Neuronal stem cell (in vitro differentiated cells): ENCODE results near the gene CHRD.

Experiments
- DNase-seq: peaks from one replicate; pipeline ENCODE4 v3.0.0-alpha.2; 2013; ENCODE audit warnings: low spot score
- H2AFZ ChIP-seq: one replicate; pipeline ENCODE4 v1.6.1; 2013; ENCODE audit warnings: mild to moderate bottlenecking, low read length, inconsistent platforms
- H2AK5ac ChIP-seq: 2 replicates; pipeline ENCODE4 v1.6.1; 2013; ENCODE audit warnings: low read depth, mild to moderate bottlenecking, inconsistent platforms, low read length, moderate library complexity, mixed read lengths
- H2BK120ac ChIP-seq: 2 replicates; pipeline ENCODE4 v1.6.1; 2013; ENCODE audit warnings: low read depth, mild to moderate bottlenecking, inconsistent platforms, low read length, moderate library complexity, mixed read lengths
- H2BK12ac ChIP-seq: one replicate; pipeline ENCODE4 v1.6.1; 2013; ENCODE audit warnings: low read length, inconsistent platforms
- H2BK15ac ChIP-seq: 2 replicates; pipeline ENCODE4 v1.6.1; 2013; ENCODE audit warnings: mild to moderate bottlenecking, low read length, inconsistent platforms, mixed read lengths
- H2BK5ac ChIP-seq: one replicate; pipeline ENCODE4 v1.6.1; 2013; ENCODE audit warnings: inconsistent platforms, mild to moderate bottlenecking, low read length, moderate library complexity
- H3K14ac ChIP-seq: one replicate; pipeline ENCODE4 v1.6.1; 2013; ENCODE audit warnings: low read length, inconsistent platforms
- H3K18ac ChIP-seq: 2 replicates; pipeline ENCODE4 v1.6.1; 2013; ENCODE audit warnings: low read length, inconsistent platforms
- H3K23ac ChIP-seq: 2 replicates; pipeline ENCODE4 v1.6.1; 2013; ENCODE audit warnings: low read depth, mild to moderate bottlenecking, mixed read lengths, low read length, inconsistent platforms; ENCODE audit not compliant: poor library complexity
- H3K27ac ChIP-seq: replicated peaks from 3 replicates; pipeline ENCODE4 v1.5.1; 2013; ENCODE audit warnings: low read length, inconsistent platforms
- H3K27me3 ChIP-seq, 3 experiments: 2 replicates each; pipeline ENCODE4 v1.6.1; 2013; ENCODE audit warnings: low read length in 3 of 3, mild to moderate bottlenecking in 2 of 3, inconsistent platforms in 1 of 3, low read depth in 1 of 3, mixed read lengths in 1 of 3, moderate library complexity in 1 of 3; ENCODE audit not compliant: control insufficient read depth in 3 of 3, insufficient read depth in 3 of 3
- H3K36me3 ChIP-seq, 2 donors: replicated peaks in 1 of 2; 2 replicates each; pipeline ENCODE4 v1.6.1; 2013; ENCODE audit warnings: low read length in 2 of 2; ENCODE audit not compliant: control insufficient read depth in 2 of 2, insufficient read depth in 2 of 2
- H3K4ac ChIP-seq: 2 replicates; pipeline ENCODE4 v1.6.1; 2013; ENCODE audit warnings: inconsistent platforms, mild to moderate bottlenecking, low read length, moderate library complexity
- H3K4me1 ChIP-seq, 2 donors: 1 replicate in 1 of 2; 2 replicates in 1 of 2; pipeline ENCODE4 v1.6.1; 2013; ENCODE audit warnings: low read length in 2 of 2, low read depth in 1 of 2; ENCODE audit not compliant: control insufficient read depth in 2 of 2, insufficient read depth in 1 of 2
- H3K4me2 ChIP-seq: one replicate; pipeline ENCODE4 v1.6.1; 2013; ENCODE audit warnings: mild to moderate bottlenecking, low read length, inconsistent platforms; ENCODE audit not compliant: insufficient read depth, poor library complexity, severe bottlenecking
- H3K4me3 ChIP-seq, 2 donors: 2 replicates each; pipeline ENCODE4 v1.5.1; 2013; ENCODE audit warnings: low read length in 2 of 2, mild to moderate bottlenecking in 2 of 2, inconsistent platforms in 1 of 2, moderate library complexity in 1 of 2
- H3K79me1 ChIP-seq: one replicate; pipeline ENCODE4 v1.6.1; 2013; ENCODE audit warnings: low read depth, mild to moderate bottlenecking, inconsistent platforms, low read length, moderate library complexity
- H3K9ac ChIP-seq: one replicate; pipeline ENCODE4 v1.6.1; 2013; ENCODE audit warnings: mild to moderate bottlenecking, low read depth, low read length, inconsistent platforms; ENCODE audit not compliant: poor library complexity
- H3K9me3 ChIP-seq, 2 donors: replicated peaks in 1 of 2; 2 replicates each; pipeline versions ENCODE3 to v1.6.1; 2013; ENCODE audit warnings: low read length in 2 of 2, mild to moderate bottlenecking in 2 of 2, inconsistent platforms in 1 of 2, low read depth in 1 of 2, mixed read lengths in 1 of 2, moderate library complexity in 1 of 2; ENCODE audit not compliant: control insufficient read depth in 2 of 2, insufficient read depth in 1 of 2
- H4K8ac ChIP-seq: one replicate; pipeline ENCODE4 v1.6.1; 2013; ENCODE audit warnings: low read depth, mild to moderate bottlenecking, inconsistent platforms, low read length, moderate library complexity
- H4K91ac ChIP-seq: one replicate; pipeline ENCODE4 v1.6.1; 2013; ENCODE audit warnings: low read length, low read depth, mild to moderate bottlenecking, inconsistent platforms; ENCODE audit not compliant: poor library complexity
- WGBS, 2 donors: extraction: QIAGEN DNeasy Blood & Tissue Kit; methylation state at CpG; one replicate each; pipeline ENCODE4 v1.1.7; 2013; ENCODE audit warnings: missing lambda C conversion rate in 2 of 2, mixed read lengths in 1 of 2; ENCODE audit not compliant: insufficient read length in 2 of 2, insufficient replicate concordance in 1 of 2; ENCODE audit errors: extremely low coverage in 2 of 2; 5-methylcytosine and 5-hydroxymethylcytosine counted together

Gene CHRD

GRCh38 chr3:184377882-184378445 lies 1.9 kb upstream of the CHRD start, which contains the start of gene THPO:
Gene THPO (minus strand): TSS chr3:184378207. CDS start chr3:184376259, 1,948 bp downstream.
- Histone ChIP-seq H3K18ac (peak within 1 kb of the TSS; percentile 86), H4K91ac (no peak within 1 kb of the TSS), H2AFZ (peak within 1 kb of the TSS; percentile 90), H3K79me1 (no peaks in the 10 kb centered on the region), H4K8ac (peak within 1 kb of the TSS; percentile 84), H3K9ac (peak within 1 kb of the TSS; percentile 75), H3K4ac (no peak within 1 kb of the TSS), H2BK120ac (no peak within 1 kb of the TSS), H2BK5ac (peak within 1 kb of the TSS; percentile 10), H3K14ac (no peak within 1 kb of the TSS), H3K4me2 (no peak within 1 kb of the TSS), H3K36me3 (peaks cover 0 to 8% of the 10 kb centered on the region in 2 donors), H2BK15ac (peak within 1 kb of the TSS; percentile 64), H3K4me1 (peaks cover 26 to 41% of the 10 kb centered on the region in 2 donors), H3K27ac (peak within 1 kb of the TSS; percentile 35), H3K23ac (no peak within 1 kb of the TSS), H2BK12ac (peak within 1 kb of the TSS; percentile 78), H3K27me3 (peaks cover 8 to 22% (median 18%) of the 10 kb centered on the region in 3 experiments), H3K9me3 (no peaks in the 10 kb centered on the region), H2AK5ac (peak within 1 kb of the TSS; percentile 95), H3K4me3 (peak within 1 kb of the TSS in 1 of 2 donors; percentile 49)
- no CpG with 5 or more reads among the region's 7 CpGs for WGBS, 2 donors
- no peak for DNase-seq

GRCh38 chr3:184378651-184379357 lies 1.1 kb upstream of the CHRD start:
- no peak overlapping the region for H4K8ac ChIP-seq
- peak overlapping the region; percentile 10 for H2BK5ac ChIP-seq
- no peak overlapping the region for H3K27ac ChIP-seq
- peak overlapping the region; percentile 90 for H2AFZ ChIP-seq
- peaks cover 0 to 8% of the 10 kb centered on the region in 2 donors for H3K36me3 ChIP-seq
- no peak overlapping the region for H4K91ac ChIP-seq
- peaks cover 26 to 41% of the 10 kb centered on the region in 2 donors for H3K4me1 ChIP-seq
- H3K9me3 ChIP-seq: no peaks in the 10 kb centered on the region
- H3K4ac ChIP-seq: no peak overlapping the region
- H3K27me3 ChIP-seq: peaks cover 8 to 22% (median 18%) of the 10 kb centered on the region in 3 experiments
- no peaks in the 10 kb centered on the region for H3K79me1 ChIP-seq
- H3K4me2 ChIP-seq: no peak overlapping the region
- peak overlapping the region; percentile 64 for H2BK15ac ChIP-seq
- H2BK120ac ChIP-seq: no peak overlapping the region
- peak overlapping the region; percentile 95 for H2AK5ac ChIP-seq
- peak overlapping the region; percentile 78 for H2BK12ac ChIP-seq
- H3K14ac ChIP-seq: peak overlapping the region; percentile 27
- no peak for DNase-seq
- H3K18ac ChIP-seq: peak overlapping the region; percentile 82
- H3K4me3 ChIP-seq: peak overlapping the region in 1 of 2 donors; percentile 49
- WGBS, 2 donors: no CpG with 5 or more reads among the region's 10 CpGs
- peak overlapping the region; percentile 75 for H3K9ac ChIP-seq
- H3K23ac ChIP-seq: no peak overlapping the region

GRCh38 chr3:184380185-184380626 lies 352 bp downstream of the CHRD start:
- Histone ChIP-seq H3K27me3 (peaks cover 8 to 22% (median 18%) of the 10 kb centered on the region in 3 experiments), H3K18ac (peak overlapping the region; percentile 94), H3K4me3 (peak overlapping the region; percentile 45 to 81), H2BK5ac (no peak overlapping the region), H3K79me1 (no peaks in the 10 kb centered on the region), H3K36me3 (peaks cover 0 to 8% of the 10 kb centered on the region in 2 donors), H2BK120ac (no peak overlapping the region), H3K9ac (peak overlapping the region; percentile 85), H4K8ac (no peak overlapping the region), H2AK5ac (peak overlapping the region; percentile 47), H3K4ac (no peak overlapping the region), H2BK12ac (peak overlapping the region; percentile 91), H3K27ac (no peak overlapping the region), H3K9me3 (no peaks in the 10 kb centered on the region), H3K23ac (no peak overlapping the region), H4K91ac (no peak overlapping the region), H2AFZ (peak overlapping the region; percentile 89), H3K4me2 (peak overlapping the region; percentile 87), H2BK15ac (peak overlapping the region; percentile 81), H3K14ac (peak overlapping the region; percentile 90), H3K4me1 (peaks cover 26 to 41% of the 10 kb centered on the region in 2 donors)
- no peak for DNase-seq
- no CpG with 5 or more reads among the region's 62 CpGs for WGBS, 2 donors
